ENCODE results near the gene R3HDM1. TPM values are rescaled to one million over a fixed set of nuclear protein-coding genes. Genes with fewer than 3 reads are reported as not detected.

The R3HDM1 gene
- total RNA-seq, 1 donor from 2014 or later = 60.4 TPM

DNA sequence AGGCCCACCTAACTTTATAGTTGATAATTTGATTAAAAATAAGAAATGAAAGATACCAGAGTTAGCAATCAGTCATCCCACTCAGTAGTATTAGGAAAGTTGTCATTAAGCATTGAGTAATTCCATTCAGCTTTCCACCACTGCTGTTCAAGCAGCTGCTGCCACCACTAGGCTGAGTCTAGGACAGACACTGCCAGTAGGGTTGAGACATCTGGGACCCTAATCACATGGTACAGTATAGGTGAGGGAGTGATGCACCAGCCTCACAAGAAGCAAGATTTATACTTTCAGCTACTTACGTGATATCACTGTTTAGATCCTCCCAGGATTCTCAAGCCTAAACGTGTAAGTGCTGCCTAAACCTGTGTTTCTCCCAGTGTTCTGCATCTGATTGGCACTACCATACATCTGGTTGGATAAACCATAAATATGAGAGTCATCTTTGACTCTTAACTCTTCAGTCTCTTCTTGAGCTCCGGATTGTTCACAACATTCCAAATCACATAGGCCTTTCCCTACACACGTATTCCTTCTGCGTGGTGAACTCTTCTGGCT lies 213.6 kb downstream of the R3HDM1 start:
- TF ChIP-seq, protein P1, sequence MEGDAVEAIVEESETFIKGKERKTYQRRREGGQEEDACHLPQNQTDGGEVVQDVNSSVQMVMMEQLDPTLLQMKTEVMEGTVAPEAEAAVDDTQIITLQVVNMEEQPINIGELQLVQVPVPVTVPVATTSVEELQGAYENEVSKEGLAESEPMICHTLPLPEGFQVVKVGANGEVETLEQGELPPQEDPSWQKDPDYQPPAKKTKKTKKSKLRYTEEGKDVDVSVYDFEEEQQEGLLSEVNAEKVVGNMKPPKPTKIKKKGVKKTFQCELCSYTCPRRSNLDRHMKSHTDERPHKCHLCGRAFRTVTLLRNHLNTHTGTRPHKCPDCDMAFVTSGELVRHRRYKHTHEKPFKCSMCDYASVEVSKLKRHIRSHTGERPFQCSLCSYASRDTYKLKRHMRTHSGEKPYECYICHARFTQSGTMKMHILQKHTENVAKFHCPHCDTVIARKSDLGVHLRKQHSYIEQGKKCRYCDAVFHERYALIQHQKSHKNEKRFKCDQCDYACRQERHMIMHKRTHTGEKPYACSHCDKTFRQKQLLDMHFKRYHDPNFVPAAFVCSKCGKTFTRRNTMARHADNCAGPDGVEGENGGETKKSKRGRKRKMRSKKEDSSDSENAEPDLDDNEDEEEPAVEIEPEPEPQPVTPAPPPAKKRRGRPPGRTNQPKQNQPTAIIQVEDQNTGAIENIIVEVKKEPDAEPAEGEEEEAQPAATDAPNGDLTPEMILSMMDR (IDR thresholded peaks at IDR 0.05; ENCODE audit: unreplicated experiment) = peak; percentile 19
- H3K27ac Mint-ChIP-seq = peak overlapping the region; percentile 29
- no peaks in the 10 kb centered on the region for H3K27me3 Mint-ChIP-seq
- H3K4me3 Mint-ChIP-seq (ENCODE audit: low read depth) = peak overlapping the region; percentile 64
- H3K36me3 Mint-ChIP-seq (ENCODE audit: insufficient read depth) = peaks cover 19% of the 10 kb centered on the region
- no peak for DNase-seq (ENCODE audit: low spot score, unreplicated experiment)
- H3K4me1 Mint-ChIP-seq (ENCODE audit: low read depth) = peaks cover 15% of the 10 kb centered on the region
- H3K9me3 Mint-ChIP-seq (ENCODE audit: low read depth) = no peaks in the 10 kb centered on the region

DNA sequence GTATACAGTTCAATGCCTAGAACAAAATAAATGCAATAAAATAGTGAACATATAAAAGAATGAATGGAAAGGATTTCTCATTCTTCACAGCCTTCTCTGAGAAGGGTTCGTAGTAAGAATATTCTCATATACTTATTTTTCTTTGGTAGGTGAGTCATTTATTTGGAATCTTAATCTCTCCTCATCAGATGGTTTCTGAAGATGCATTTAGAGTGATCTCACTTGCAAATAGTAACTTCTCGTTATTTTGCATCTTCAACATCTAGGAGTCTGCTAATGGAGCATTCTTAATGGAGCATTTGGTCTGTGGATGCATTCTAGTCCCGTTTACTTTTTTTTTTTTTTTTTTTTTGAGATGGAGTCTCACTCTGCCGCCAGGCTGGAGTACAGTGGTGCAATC lies 214.3 kb downstream of the R3HDM1 start:
- H3K27ac Mint-ChIP-seq = peak overlapping the region; percentile 29
- H3K36me3 Mint-ChIP-seq (ENCODE audit: insufficient read depth) = peaks cover 20% of the 10 kb centered on the region
- H3K4me3 Mint-ChIP-seq (ENCODE audit: low read depth) = no peak overlapping the region

DNA sequence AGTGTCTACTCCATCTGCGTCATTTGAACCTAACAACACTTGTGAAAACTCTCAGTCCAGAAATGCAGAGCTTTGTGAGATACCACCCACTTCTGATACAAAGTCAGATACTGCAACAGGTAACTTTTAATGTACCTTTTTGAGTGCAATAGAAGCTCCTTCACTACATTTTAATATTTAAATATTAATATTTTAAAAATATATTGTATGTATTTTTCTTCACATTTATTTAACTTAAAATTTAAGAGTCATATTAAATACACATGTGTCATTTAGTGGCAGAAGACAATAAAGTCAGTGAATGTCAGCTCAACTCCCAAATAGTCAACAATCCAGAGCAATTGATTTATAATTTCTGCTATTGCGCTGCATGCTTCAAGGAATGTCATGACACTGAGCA lies 224.3 kb downstream of the R3HDM1 start:
- H3K27ac Mint-ChIP-seq = no peak overlapping the region
- peaks cover 11% of the 10 kb centered on the region for H3K9me3 Mint-ChIP-seq (ENCODE audit: low read depth)
- no peaks in the 10 kb centered on the region for H3K4me1 Mint-ChIP-seq (ENCODE audit: low read depth)
- H3K27me3 Mint-ChIP-seq = no peaks in the 10 kb centered on the region
- H3K4me3 Mint-ChIP-seq (ENCODE audit: low read depth) = no peak overlapping the region
- TF ChIP-seq, protein P1 (IDR thresholded peaks at IDR 0.05; ENCODE audit: unreplicated experiment) = no peak
- peaks cover 46% of the 10 kb centered on the region for H3K36me3 Mint-ChIP-seq (ENCODE audit: insufficient read depth)
- no peak for DNase-seq (ENCODE audit: low spot score, unreplicated experiment)

More for the DNA sequence above, 214.3 kb downstream of the R3HDM1 start:
- Mint-ChIP-seq H3K9me3 (ENCODE audit: low read depth) (no peaks in the 10 kb centered on the region), H3K4me1 (ENCODE audit: low read depth) (peaks cover 15% of the 10 kb centered on the region), H3K27me3 (no peaks in the 10 kb centered on the region)
- DNase-seq (ENCODE audit: low spot score, unreplicated experiment) = no peak
- TF ChIP-seq, protein P1 (IDR thresholded peaks at IDR 0.05; ENCODE audit: unreplicated experiment) = no peak

GRCh38 chr2:135756692-135757091 lies 225.4 kb downstream of the R3HDM1 start:
- Mint-ChIP-seq H3K36me3 (ENCODE audit: insufficient read depth) (peaks cover 44% of the 10 kb centered on the region), H3K4me1 (ENCODE audit: low read depth) (no peaks in the 10 kb centered on the region), H3K9me3 (ENCODE audit: low read depth) (peaks cover 11% of the 10 kb centered on the region), H3K27me3 (no peaks in the 10 kb centered on the region), H3K27ac (no peak overlapping the region), H3K4me3 (ENCODE audit: low read depth) (no peak overlapping the region)
- TF ChIP-seq, protein P1 (IDR thresholded peaks at IDR 0.05; ENCODE audit: unreplicated experiment) = no peak
- DNase-seq (ENCODE audit: low spot score, unreplicated experiment) = no peak

GRCh38 chr2:135762022-135762421 lies 230.7 kb downstream of the R3HDM1 start:
- H3K27ac Mint-ChIP-seq = no peak overlapping the region
- peaks cover 31% of the 10 kb centered on the region for H3K36me3 Mint-ChIP-seq (ENCODE audit: insufficient read depth)
- TF ChIP-seq, protein P1 (IDR thresholded peaks at IDR 0.05; ENCODE audit: unreplicated experiment) = no peak
- no peaks in the 10 kb centered on the region for H3K4me1 Mint-ChIP-seq (ENCODE audit: low read depth)
- no peak overlapping the region for H3K4me3 Mint-ChIP-seq (ENCODE audit: low read depth)
- DNase-seq (ENCODE audit: low spot score, unreplicated experiment) = no peak
- H3K27me3 Mint-ChIP-seq = no peaks in the 10 kb centered on the region
- peaks cover under 1% of the 10 kb centered on the region for H3K9me3 Mint-ChIP-seq (ENCODE audit: low read depth)
